AG09309 (cell line): ENCODE measurements around the gene SPRR2G.
"Not testable (repeated sequence)": the region's sequence is repeated elsewhere in the genome, so short reads cannot be mapped to it uniquely, and the experiment has no call there.

Source experiments
- DNase-seq: peaks from one replicate; pipeline ENCODE4 v3.0.0-alpha.2; 2010; ENCODE audit warnings: low read depth
- H3K4me3 ChIP-seq: 2 replicates; pipeline ENCODE4 v1.5.1; 2011; ENCODE audit warnings: mild to moderate bottlenecking, low read depth, low read length, moderate library complexity; ENCODE audit not compliant: control insufficient read depth
- CTCF ChIP-seq: IDR thresholded peaks from 2 replicates; pipeline ENCODE4 v1.5.1; 2011; ENCODE audit warnings: mild to moderate bottlenecking, low read depth, low read length, inconsistent platforms; ENCODE audit not compliant: insufficient read depth, control insufficient read depth; ENCODE audit errors: missing control alignments

Gene SPRR2G

GRCh38 chr1:153119491-153119971, 31.2 kb downstream of the SPRR2G start:
- TF ChIP-seq CTCF = no peak
- no peak overlapping the region for H3K4me3 ChIP-seq
- DNase-seq = no peak

GRCh38 chr1:153115264-153115663, 35.4 kb downstream of the SPRR2G start:
- not testable (repeated sequence) for DNase-seq, H3K4me3 ChIP-seq

- no peak for TF ChIP-seq CTCF
- no peak within 1 kb of the TSS for H3K4me3 ChIP-seq
- no peak for DNase-seq
Measured at GRCh38 chr1:153113416-153113815, 37.3 kb downstream of the SPRR2G start, which contains the start of gene SPRR2F. TSS of gene SPRR2F (minus strand) at chr1:153113516. CDS start at chr1:153112733, 783 bp downstream.

GRCh38 chr1:153112454-153112853, 38.2 kb downstream of the SPRR2G start:
- not testable (repeated sequence) for H3K4me3 ChIP-seq, DNase-seq

- no peak overlapping the region for H3K4me3 ChIP-seq
- no peak for DNase-seq
- no peak for TF ChIP-seq CTCF
Measured at GRCh38 chr1:153100245-153100644, 50.4 kb downstream of the SPRR2G start.
